Spleen (tissue), 7 donors: ENCODE results near the gene AK2.

Experiments
- POLR2A ChIP-seq, 3 donors: fragments of 450-650 bp; IDR thresholded peaks; one replicate each; pipeline ENCODE4 v1.5.1; 2017; ENCODE audit warnings: antibody characterized with exemption in 3 of 3, mild to moderate bottlenecking in 1 of 3
- POLR2AphosphoS5 ChIP-seq, 3 donors: sonication (generic); formaldehyde crosslinking; IDR thresholded peaks; one replicate each; pipeline ENCODE4 v1.5.1; 2017; ENCODE audit warnings: antibody characterized with exemption in 3 of 3
- TF ChIP-seq, protein P1 (sequence below), 11 experiments: fragments of 200-600 bp in 7 of 11; fragments of 450-650 bp in 4 of 11; sonication (generic) in 4 of 11; IDR thresholded peaks in 8 of 11; conservative IDR thresholded peaks in 3 of 11; 1 replicate in 7 of 11; 2 replicates in 4 of 11; pipeline versions ENCODE4 v1.4.0 to v1.8.0; 2016 to 2021; ENCODE audit warnings: antibody characterized with exemption in 11 of 11, inconsistent platforms in 4 of 11, mild to moderate bottlenecking in 1 of 11
- donor health status: DM: no; HTN: no; CAD: no; lungs with moderate emphysema.
- donor health status: DM: no; HTN: no; CAD: no.
- donor health status: DM: no; HTN: no; CAD: no.

DNA sequence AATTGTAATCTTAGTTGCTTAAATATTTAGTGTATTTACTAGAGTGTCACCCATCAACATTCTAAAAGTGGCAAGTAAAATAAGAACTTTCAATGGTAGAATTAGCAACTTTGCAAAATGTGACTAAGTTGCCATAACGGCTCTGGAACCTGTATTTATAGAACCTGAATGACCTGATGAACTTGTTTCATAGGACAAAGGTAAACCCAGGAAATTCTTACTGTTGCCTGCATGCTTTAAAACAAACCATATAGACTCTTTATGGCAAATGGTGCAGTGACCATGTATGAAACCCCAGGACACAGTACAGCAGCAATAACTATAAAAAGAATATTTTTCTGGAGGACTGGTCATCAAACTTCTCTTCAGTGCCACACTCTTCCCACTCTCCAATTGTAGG is 22.9 kb downstream of the AK2 start:
- TF ChIP-seq, protein P1, sequence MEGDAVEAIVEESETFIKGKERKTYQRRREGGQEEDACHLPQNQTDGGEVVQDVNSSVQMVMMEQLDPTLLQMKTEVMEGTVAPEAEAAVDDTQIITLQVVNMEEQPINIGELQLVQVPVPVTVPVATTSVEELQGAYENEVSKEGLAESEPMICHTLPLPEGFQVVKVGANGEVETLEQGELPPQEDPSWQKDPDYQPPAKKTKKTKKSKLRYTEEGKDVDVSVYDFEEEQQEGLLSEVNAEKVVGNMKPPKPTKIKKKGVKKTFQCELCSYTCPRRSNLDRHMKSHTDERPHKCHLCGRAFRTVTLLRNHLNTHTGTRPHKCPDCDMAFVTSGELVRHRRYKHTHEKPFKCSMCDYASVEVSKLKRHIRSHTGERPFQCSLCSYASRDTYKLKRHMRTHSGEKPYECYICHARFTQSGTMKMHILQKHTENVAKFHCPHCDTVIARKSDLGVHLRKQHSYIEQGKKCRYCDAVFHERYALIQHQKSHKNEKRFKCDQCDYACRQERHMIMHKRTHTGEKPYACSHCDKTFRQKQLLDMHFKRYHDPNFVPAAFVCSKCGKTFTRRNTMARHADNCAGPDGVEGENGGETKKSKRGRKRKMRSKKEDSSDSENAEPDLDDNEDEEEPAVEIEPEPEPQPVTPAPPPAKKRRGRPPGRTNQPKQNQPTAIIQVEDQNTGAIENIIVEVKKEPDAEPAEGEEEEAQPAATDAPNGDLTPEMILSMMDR (IDR thresholded peaks at IDR 0.05 in 8 of 11, conservative IDR thresholded peaks at IDR 0.05 in 3 of 11): no peak
- TF ChIP-seq POLR2A (IDR thresholded peaks at IDR 0.05) (no peak), POLR2AphosphoS5 (IDR thresholded peaks at IDR 0.05) (no peak)
